H9 (cell line): Measurements from ENCODE around the gene NELFCD. TPM values are rescaled to one million over a fixed set of nuclear protein-coding genes. Genes with fewer than 3 reads are reported as not detected.

Experiments used
- DNase-seq: peaks from one replicate; pipeline ENCODE4 v3.0.0-alpha.2; 2017
- H2AFZ ChIP-seq: one replicate; pipeline ENCODE4 v1.6.1; 2013; ENCODE audit warnings: mild to moderate bottlenecking, low read length, control low read depth, moderate library complexity
- H2AK5ac ChIP-seq: 2 replicates; pipeline ENCODE4 v1.6.1; 2013; ENCODE audit warnings: low read length, control low read depth, mixed read lengths; ENCODE audit not compliant: insufficient read length
- H2BK120ac ChIP-seq: one replicate; pipeline ENCODE4 v1.6.1; 2013; ENCODE audit warnings: low read depth, mild to moderate bottlenecking, low read length, control low read depth, inconsistent platforms; ENCODE audit not compliant: poor library complexity, severe bottlenecking
- H2BK12ac ChIP-seq: 2 replicates; pipeline ENCODE4 v1.6.1; 2013; ENCODE audit warnings: low read length, control low read depth, mixed read lengths, low read depth; ENCODE audit not compliant: insufficient read length
- H2BK15ac ChIP-seq: 2 replicates; pipeline ENCODE4 v1.6.1; 2013; ENCODE audit warnings: low read depth, low read length, control low read depth
- H2BK20ac ChIP-seq: one replicate; pipeline ENCODE4 v1.6.1; 2013; ENCODE audit warnings: low read depth, mild to moderate bottlenecking, low read length, control low read depth, inconsistent platforms; ENCODE audit not compliant: poor library complexity, severe bottlenecking
- H2BK5ac ChIP-seq: 2 replicates; pipeline ENCODE4 v1.6.1; 2013; ENCODE audit warnings: low read length, control low read depth, mixed read lengths; ENCODE audit not compliant: insufficient read length
- H3K14ac ChIP-seq: 2 replicates; pipeline ENCODE4 v1.6.1; 2013; ENCODE audit warnings: low read length, control low read depth; ENCODE audit not compliant: insufficient read depth
- H3K18ac ChIP-seq: 2 replicates; pipeline ENCODE4 v1.6.1; 2013; ENCODE audit warnings: low read depth, mild to moderate bottlenecking, mixed read lengths, low read length, control low read depth; ENCODE audit not compliant: insufficient read length
- H3K23ac ChIP-seq: 2 replicates; pipeline ENCODE4 v1.6.1; 2013; ENCODE audit warnings: low read length, control low read depth, mixed read lengths, low read depth; ENCODE audit not compliant: insufficient read length
- H3K23me2 ChIP-seq: 2 replicates; pipeline ENCODE4 v1.6.1; 2013; ENCODE audit warnings: low read depth, mild to moderate bottlenecking, mixed read lengths, low read length, control low read depth; ENCODE audit not compliant: insufficient read length, poor library complexity, severe bottlenecking
- H3K27ac ChIP-seq: 2 replicates; pipeline ENCODE4 v1.5.1; 2013; ENCODE audit warnings: low read length, control low read depth, mixed read lengths, low read depth; ENCODE audit not compliant: insufficient read length
- H3K27me3 ChIP-seq: 2 replicates; pipeline ENCODE4 v1.6.1; 2013; ENCODE audit warnings: low read length, control low read depth, inconsistent platforms; ENCODE audit not compliant: insufficient read depth
- H3K4ac ChIP-seq: 2 replicates; pipeline ENCODE4 v1.6.1; 2013; ENCODE audit warnings: low read depth, mild to moderate bottlenecking, control low read depth, inconsistent platforms, low read length, moderate library complexity
- H3K4me1 ChIP-seq: 2 replicates; pipeline ENCODE4 v1.6.1; 2013; ENCODE audit warnings: low read length, control low read depth, inconsistent platforms; ENCODE audit not compliant: insufficient read depth
- H3K4me2 ChIP-seq: 2 replicates; pipeline ENCODE4 v1.6.1; 2013; ENCODE audit warnings: low read length, control low read depth, mixed read lengths; ENCODE audit not compliant: insufficient read length, insufficient read depth
- H3K56ac ChIP-seq: 2 replicates; pipeline ENCODE4 v1.6.1; 2013; ENCODE audit warnings: low read depth, mild to moderate bottlenecking, mixed read lengths, low read length, control low read depth; ENCODE audit not compliant: insufficient read length
- H3K79me1 ChIP-seq: 2 replicates; pipeline ENCODE4 v1.6.1; 2013; ENCODE audit warnings: low read depth, mild to moderate bottlenecking, moderate library complexity, low read length, control low read depth, inconsistent platforms; ENCODE audit not compliant: insufficient read depth, poor library complexity, severe bottlenecking
- H3K79me2 ChIP-seq: 2 replicates; pipeline ENCODE4 v1.6.1; 2013; ENCODE audit warnings: low read length, control low read depth, inconsistent platforms; ENCODE audit not compliant: insufficient read depth
- H3K9ac ChIP-seq: 2 replicates; pipeline ENCODE4 v1.6.1; 2013; ENCODE audit warnings: low read length, control low read depth, mixed read lengths; ENCODE audit not compliant: insufficient read length; ENCODE audit errors: extremely low read depth
- H3K9me3 ChIP-seq: one replicate; pipeline ENCODE4 v1.6.1; 2013; ENCODE audit warnings: low read depth, low read length, inconsistent platforms; ENCODE audit not compliant: control insufficient read depth
- H3T11ph ChIP-seq: one replicate; pipeline ENCODE4 v1.6.1; 2013; ENCODE audit warnings: mild to moderate bottlenecking, low read length, control low read depth, inconsistent platforms
- H4K20me1 ChIP-seq: one replicate; pipeline ENCODE4 v1.6.1; 2013; ENCODE audit not compliant: control insufficient read depth, insufficient read length, insufficient read depth
- H4K5ac ChIP-seq: 2 replicates; pipeline ENCODE4 v1.6.1; 2013; ENCODE audit warnings: low read depth, mild to moderate bottlenecking, mixed read lengths, low read length, control low read depth; ENCODE audit not compliant: insufficient read length
- H4K8ac ChIP-seq: replicated peaks from 2 replicates; pipeline ENCODE4 v1.6.1; 2013; ENCODE audit warnings: low read length, control low read depth, mixed read lengths, low read depth; ENCODE audit not compliant: insufficient read length
- H4K91ac ChIP-seq: 2 replicates; pipeline ENCODE4 v1.6.1; 2013; ENCODE audit warnings: low read depth, mild to moderate bottlenecking, moderate library complexity, mixed read lengths, low read length, control low read depth; ENCODE audit not compliant: insufficient read length
- H3K27ac Mint-ChIP-seq, 3 experiments: 2 replicates in 2 of 3; 3 replicates in 1 of 3; pipeline ENCODE4 v1.8.0; 2020 to 2021; ENCODE audit warnings: mixed read lengths in 3 of 3, mild to moderate bottlenecking in 1 of 3, moderate library complexity in 1 of 3
- H3K27me3 Mint-ChIP-seq: 2 replicates; pipeline ENCODE4 v1.8.0; 2021; ENCODE audit warnings: low read depth, mild to moderate bottlenecking, moderate library complexity, mixed read lengths
- H3K36me3 Mint-ChIP-seq, 3 experiments: 2 replicates in 2 of 3; 3 replicates in 1 of 3; pipeline ENCODE4 v1.8.0; 2020 to 2021; ENCODE audit warnings: low read depth in 3 of 3, mixed read lengths in 3 of 3; ENCODE audit not compliant: insufficient read depth in 1 of 3
- H3K4me1 Mint-ChIP-seq, 2 experiments: 2 replicates each; pipeline ENCODE4 v1.8.0; 2020; ENCODE audit warnings: mixed read lengths in 2 of 2
- H3K4me3 Mint-ChIP-seq, 2 experiments: 2 replicates in 1 of 2; 3 replicates in 1 of 2; pipeline ENCODE4 v1.8.0; 2020 to 2021; ENCODE audit warnings: mild to moderate bottlenecking in 2 of 2, mixed read lengths in 2 of 2, moderate library complexity in 1 of 2
- H3K9me3 Mint-ChIP-seq, 2 experiments: 2 replicates in 1 of 2; 3 replicates in 1 of 2; pipeline ENCODE4 v1.8.0; 2020; ENCODE audit warnings: mild to moderate bottlenecking in 2 of 2, mixed read lengths in 2 of 2, moderate library complexity in 1 of 2
- CTCF ChIP-seq: fragments of 200-600 bp; sonication (generic); conservative IDR thresholded peaks from 3 replicates; pipeline ENCODE4 v1.8.0; 2021; ENCODE audit warnings: antibody characterized with exemption, mild to moderate bottlenecking
- WGBS: extraction: QIAGEN DNeasy Blood & Tissue Kit; methylation state at CpG from one replicate; pipeline ENCODE4 v1.1.7; 2013; ENCODE audit warnings: missing lambda C conversion rate, low lambda C conversion rate, mixed read lengths; ENCODE audit not compliant: insufficient read length; ENCODE audit errors: extremely low coverage; 5-methylcytosine and 5-hydroxymethylcytosine counted together
- total RNA-seq: library from RNA; stranded (reverse); gene quantifications from 2 replicates; pipeline ENCODE4 v1.2.1, GENCODE V29; 2021

The NELFCD gene
- total RNA-seq, 1 experiment from 2014 or later: 57.8 TPM

- no peak overlapping the region for H2AK5ac ChIP-seq
- no peaks in the 10 kb centered on the region for H3K9me3 ChIP-seq
- H4K8ac ChIP-seq: no peak overlapping the region
- no peak overlapping the region for H3K9ac ChIP-seq
- H3K27ac ChIP-seq: no peak overlapping the region
- WGBS: no CpG with 5 or more reads among the region's 17 CpGs
- H3K36me3 Mint-ChIP-seq: no peaks in the 10 kb centered on the region; a peak in 1 of 7 replicates
- H3T11ph ChIP-seq: no peak overlapping the region
- no peak overlapping the region for H2BK20ac ChIP-seq
- H2AFZ ChIP-seq: no peak overlapping the region
- no peak overlapping the region for H2BK120ac ChIP-seq
- H2BK12ac ChIP-seq: no peak overlapping the region
- H3K4ac ChIP-seq: no peak overlapping the region
- TF ChIP-seq CTCF: no peak
- no peak for DNase-seq
- no peak overlapping the region for H2BK15ac ChIP-seq
- H4K91ac ChIP-seq: no peak overlapping the region
- H3K79me2 ChIP-seq: no peaks in the 10 kb centered on the region
- H3K79me1 ChIP-seq: no peaks in the 10 kb centered on the region
- no peaks in the 10 kb centered on the region for H3K23me2 ChIP-seq
- no peak overlapping the region for H3K14ac ChIP-seq
- peaks cover 45% of the 10 kb centered on the region for H3K27me3 Mint-ChIP-seq
- H3K9me3 Mint-ChIP-seq: no peaks in the 10 kb centered on the region
- no peaks in the 10 kb centered on the region for H3K27me3 ChIP-seq
- no peaks in the 10 kb centered on the region for H4K20me1 ChIP-seq
- peaks cover 16 to 22% of the 10 kb centered on the region in 2 experiments; a peak in 3 of 4 replicates for H3K4me1 Mint-ChIP-seq
- H3K23ac ChIP-seq: no peak overlapping the region
- H3K4me1 ChIP-seq: peaks cover 7% of the 10 kb centered on the region; the same call in 1 of the 2 replicates
- peak overlapping the region in 2 of 3 experiments; percentile 52 to 76; a peak in 3 of 7 replicates for H3K27ac Mint-ChIP-seq
- H3K18ac ChIP-seq: no peak overlapping the region
- H2BK5ac ChIP-seq: no peak overlapping the region
- H3K4me2 ChIP-seq: no peak overlapping the region
- H3K4me3 Mint-ChIP-seq: no peak overlapping the region
- H4K5ac ChIP-seq: no peak overlapping the region
- no peak overlapping the region for H3K56ac ChIP-seq
Observed at GRCh38 chr20:59013031-59013951, 32.2 kb downstream of the NELFCD start.
